ENCODE data around the gene YWHAQ.

The YWHAQ gene

DNA sequence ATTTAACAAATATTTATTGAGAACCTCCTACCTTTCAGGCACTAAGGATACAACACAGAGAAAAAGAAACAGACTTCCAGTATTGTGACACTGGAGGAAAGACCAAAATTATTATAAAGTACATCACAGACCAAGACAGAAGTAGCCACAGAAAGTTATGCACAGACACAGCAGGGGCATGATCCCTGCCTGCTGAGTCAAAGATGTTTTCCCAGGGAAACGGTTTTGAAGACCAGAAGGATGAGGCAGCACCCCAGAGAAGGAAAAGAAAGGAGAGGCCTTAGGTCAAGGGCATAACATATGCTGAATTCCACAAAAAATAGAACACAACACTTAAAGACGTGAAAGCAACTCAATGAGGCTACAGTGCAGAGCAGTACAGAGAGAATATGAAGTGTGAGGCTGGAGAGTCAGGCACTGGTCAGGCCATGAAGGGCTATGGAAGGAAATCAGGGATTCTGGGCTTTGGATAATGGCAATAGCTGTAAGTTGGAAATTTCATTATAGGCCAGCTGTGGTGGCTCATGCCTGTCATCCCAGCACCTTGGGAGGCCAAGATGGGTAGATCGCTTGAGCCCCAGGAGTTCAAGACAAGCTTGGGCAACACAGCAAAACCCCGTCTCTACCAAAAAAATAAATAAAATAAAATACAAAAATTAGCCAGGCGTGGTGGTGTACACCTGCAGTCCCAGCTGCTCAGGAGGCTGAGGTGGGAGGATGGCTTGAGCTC is 83.4 kb downstream of the YWHAQ start:
- DNase-seq = no peak

- DNase-seq = no peak
These were observed 85.3 kb downstream of the YWHAQ start for GRCh38 chr2:9545502-9545901.

DNA sequence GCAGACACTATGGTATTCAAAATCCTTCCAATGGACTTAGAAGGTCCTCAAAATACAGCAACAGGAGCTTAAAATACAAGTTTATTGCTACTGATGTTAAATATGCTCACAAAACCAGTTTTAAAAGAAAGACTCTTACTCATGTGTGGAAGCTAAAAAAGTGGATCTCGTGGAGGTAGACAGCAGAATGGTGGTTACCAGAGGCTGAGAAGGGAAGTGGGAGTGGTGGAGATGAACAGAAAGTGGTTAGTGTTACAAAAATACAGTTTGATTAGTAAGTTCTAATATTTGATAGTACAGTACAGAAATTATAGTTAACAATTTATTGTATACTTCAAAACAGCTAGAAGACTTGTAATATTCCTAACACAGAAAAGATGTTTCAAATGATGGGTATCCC is 87.2 kb downstream of the YWHAQ start:
- DNase-seq = no peak

GRCh38 chr2:9539531-9539930 is 91.3 kb downstream of the YWHAQ start:
- DNase-seq = no peak

DNA sequence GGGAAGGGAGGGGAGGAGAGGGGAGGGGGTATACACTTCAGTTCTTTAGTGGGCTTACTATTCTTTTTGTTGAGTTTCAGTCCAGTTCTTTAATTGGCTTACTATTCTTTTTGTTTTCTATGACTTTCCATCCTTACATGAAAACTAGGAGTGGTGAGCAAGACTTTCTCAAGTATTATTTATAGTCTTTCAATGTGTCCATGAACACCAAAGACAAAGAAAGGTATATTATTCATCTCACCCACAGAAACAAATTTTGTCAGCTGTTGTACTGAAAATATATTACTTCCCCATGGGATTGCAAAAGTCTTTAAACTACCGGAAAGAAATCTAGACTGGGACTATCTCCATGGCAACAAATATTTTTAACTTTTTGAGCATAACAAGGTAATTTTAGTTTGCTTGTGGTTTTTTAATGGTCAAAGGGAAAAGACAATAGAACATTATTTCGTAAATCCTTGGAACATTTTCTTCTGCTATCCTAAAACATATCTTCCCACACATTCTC is 92.7 kb downstream of the YWHAQ start:
- no peak for DNase-seq

GRCh38 chr2:9536504-9536903 is 94.3 kb downstream of the YWHAQ start:
- DNase-seq = no peak

- DNase-seq = no peak
These were observed 95.6 kb downstream of the YWHAQ start for GRCh38 chr2:9535177-9535576.
